Motor neuron (in vitro differentiated cells): Measurements from ENCODE around the gene TRAPPC14. TPM values are rescaled to one million over a fixed set of nuclear protein-coding genes. Genes with fewer than 3 reads are reported as not detected.

Experiments
- ATAC-seq, 8 experiments: fragments of 200-7000 bp; cut with Tn5 transposase; replicated peaks in 6 of 8; 2 replicates each; pipeline ENCODE4 v1.8.0; 2021; ENCODE audit warnings: mild to moderate bottlenecking in 8 of 8, moderate library complexity in 8 of 8
- H3K27ac ChIP-seq, 2 donors: fragments of 250-450 bp; sonication (Bioruptor Pico); 2 replicates each; pipeline ENCODE4 v1.9.0; 2021; ENCODE audit warnings: antibody characterized with exemption in 2 of 2, mild to moderate bottlenecking in 2 of 2, moderate library complexity in 1 of 2
- H3K4me1 ChIP-seq, 2 donors: fragments of 250-450 bp; sonication (Bioruptor Pico); replicated peaks in 1 of 2; 2 replicates each; pipeline ENCODE4 v1.6.1; 2021; ENCODE audit warnings: antibody characterized with exemption in 2 of 2, mild to moderate bottlenecking in 2 of 2, moderate library complexity in 1 of 2
- H3K4me3 ChIP-seq, 5 donors: fragments of 250-450 bp; sonication (Bioruptor Pico); 2 replicates each; pipeline ENCODE4 v1.9.0; 2021; ENCODE audit warnings: antibody characterized with exemption in 5 of 5, mild to moderate bottlenecking in 5 of 5, moderate library complexity in 4 of 5
- WGBS, 10 experiments: fragments of 450-650 bp; shearing (Covaris generic); methylation state at CpG; one replicate each; pipeline ENCODE4 v1.0.0; 2022; 5-methylcytosine and 5-hydroxymethylcytosine counted together
- in situ Hi-C, 9 experiments: fragments of 400-800 bp; cut with MboI; loops; one replicate each; pipeline ENCODE4 v1.15.0; 2021; ENCODE audit warnings: low sequenced_read_pairs in 9 of 9, low pct_unique_long_range_greater_than_20kb in 2 of 9; ENCODE audit not compliant: unreplicated experiment in 9 of 9
- total RNA-seq, 8 experiments: library from RNA; unstranded; fragments of 300-600 nt; gene quantifications; 2 replicates each; pipeline versions ENCODE4 v1.2.3 to v1.2.4, GENCODE V29; 2022

The TRAPPC14 gene
- total RNA-seq, 8 experiments from 2014 or later: 9.5 to 24.7 (median 17.9) TPM

GRCh38 chr7:100107890-100108289 is 50.6 kb downstream of the TRAPPC14 start:
- peak in 1 of 8 experiments; percentile 25 for ATAC-seq
- H3K4me1 ChIP-seq: no peaks in the 10 kb centered on the region
- in situ Hi-C loops: no loop called here
- H3K4me3 ChIP-seq: no peak overlapping the region
- H3K27ac ChIP-seq: no peak overlapping the region
- WGBS, 10 experiments: 80 to 100% (median 98%) methylated on average over 1 to 4 of the region's 11 CpGs; no CpG with 5 or more reads in 6 of the 10 experiments

- peak in 3 of 8 experiments; percentile 2 to 12 (median 9) for ATAC-seq
- H3K27ac ChIP-seq: no peak overlapping the region
- H3K4me1 ChIP-seq: peaks cover 4% of the 10 kb centered on the region in 2 donors
- H3K4me3 ChIP-seq: no peak overlapping the region
- 60 to 100% (median 100%) methylated on average over 1 to 4 of the region's 25 CpGs; no CpG with 5 or more reads in 5 of the 10 experiments for WGBS, 10 experiments
- in situ Hi-C loops: no loop called here
Measured at GRCh38 chr7:100107125-100107737, 51.3 kb downstream of the TRAPPC14 start.

- Histone ChIP-seq H3K27ac (no peak overlapping the region), H3K4me1 (peaks cover 4% of the 10 kb centered on the region in 2 donors), H3K4me3 (no peak overlapping the region)
- 25 to 90% (median 83%) methylated on average over 2 to 12 of the region's 17 CpGs; no CpG with 5 or more reads in 5 of the 10 experiments for WGBS, 10 experiments
- ATAC-seq: no peak
- in situ Hi-C loops: no loop called here
Measured at GRCh38 chr7:100106633-100107032, 51.9 kb downstream of the TRAPPC14 start.

- no peak for ATAC-seq
- Histone ChIP-seq H3K4me3 (no peak overlapping the region), H3K27ac (no peak overlapping the region), H3K4me1 (peaks cover 4% of the 10 kb centered on the region in 2 donors)
- 92 to 100% methylated on average over 1 to 2 of the region's 4 CpGs; no CpG with 5 or more reads in 8 of the 10 experiments for WGBS, 10 experiments
- in situ Hi-C loops: no loop called here
Measured at GRCh38 chr7:100105534-100105933, 53.0 kb downstream of the TRAPPC14 start.

Other genes starting within 250 kb of the TRAPPC14 start
- 10 to 100 TPM in 5 of 8 experiments, 1 to 10 TPM in 2, not detected in 1; 8.5 to 37.9 (median 11.9) TPM for gene TRIM4, start 239.2 kb downstream of the TRAPPC14 start, total RNA-seq
- gene GJC3, start 229.1 kb downstream of the TRAPPC14 start, total RNA-seq: 1 to 10 TPM in 1 of 8 experiments, under 1 TPM in 5, not detected in 2; 0.18 to 3.7 (median 0.46) TPM
- gene AZGP1, start 182.7 kb downstream of the TRAPPC14 start, total RNA-seq: 100 to 1,000 TPM in 1 of 8 experiments, 10 to 100 TPM in 2, 1 to 10 TPM in 1, under 1 TPM in 2, not detected in 2; 0.08 to 229 (median 12.5) TPM
- gene ZKSCAN1, start 143.1 kb downstream of the TRAPPC14 start, total RNA-seq: 10 to 100 TPM; 26.1 to 68.7 (median 48.3) TPM
- 10 to 100 TPM in 7 of 8 experiments, 1 to 10 TPM in 1; 5.9 to 19.5 (median 16.1) TPM for gene ZSCAN21, start 108.9 kb downstream of the TRAPPC14 start, total RNA-seq
- 10 to 100 TPM; 32.4 to 63.8 (median 49.4) TPM for gene ZNF3, start 77.0 kb downstream of the TRAPPC14 start, total RNA-seq
- 100 to 1,000 TPM in 2 of 8 experiments, 10 to 100 TPM in 6; 36.8 to 128 (median 72.2) TPM for gene COPS6, start 69.8 kb downstream of the TRAPPC14 start, total RNA-seq
- 100 to 1,000 TPM in 3 of 8 experiments, 10 to 100 TPM in 5; 15.0 to 262 (median 73.9) TPM for gene MCM7, start 57.3 kb downstream of the TRAPPC14 start, total RNA-seq
- gene AP4M1, start 57.1 kb downstream of the TRAPPC14 start, total RNA-seq: 10 to 100 TPM in 7 of 8 experiments, 1 to 10 TPM in 1; 9.5 to 21.1 (median 16.3) TPM
- gene TAF6, start 39.4 kb downstream of the TRAPPC14 start, total RNA-seq: 10 to 100 TPM; 18.0 to 49.1 (median 33.5) TPM
- 10 to 100 TPM; 11.3 to 46.0 (median 16.2) TPM for gene CNPY4, start 39.1 kb downstream of the TRAPPC14 start, total RNA-seq
- gene MBLAC1, start 31.8 kb downstream of the TRAPPC14 start, total RNA-seq: 1 to 10 TPM; 1.7 to 5.1 (median 4.1) TPM
- 100 to 1,000 TPM in 5 of 8 experiments, 10 to 100 TPM in 3; 74.0 to 145 (median 111) TPM for gene LAMTOR4, start 9.8 kb downstream of the TRAPPC14 start, total RNA-seq
- 1 to 10 TPM; 1.6 to 5.0 (median 2.7) TPM for gene GAL3ST4, start 9.9 kb upstream of the TRAPPC14 start, total RNA-seq
- gene GPC2, start 18.7 kb upstream of the TRAPPC14 start, total RNA-seq: 100 to 1,000 TPM in 3 of 8 experiments, 10 to 100 TPM in 2, 1 to 10 TPM in 2, under 1 TPM in 1; 0.92 to 103 (median 54.7) TPM
- gene STAG3, start 19.2 kb upstream of the TRAPPC14 start, total RNA-seq: 10 to 100 TPM in 2 of 8 experiments, 1 to 10 TPM in 6; 2.1 to 18.0 (median 7.5) TPM
- gene PVRIG, start 61.2 kb upstream of the TRAPPC14 start, total RNA-seq: 10 to 100 TPM in 1 of 8 experiments, 1 to 10 TPM in 4, under 1 TPM in 1, not detected in 2; 0.98 to 10.7 (median 2.5) TPM
- 1 to 10 TPM; 1.9 to 7.9 (median 4.1) TPM for gene SPDYE3, start 149.0 kb upstream of the TRAPPC14 start, total RNA-seq
- 100 to 1,000 TPM in 1 of 8 experiments, 10 to 100 TPM in 7; 10.6 to 107 (median 19.6) TPM for gene PILRB, start 199.4 kb upstream of the TRAPPC14 start, total RNA-seq
- gene PILRA, start 214.8 kb upstream of the TRAPPC14 start, total RNA-seq: 1 to 10 TPM in 7 of 8 experiments, under 1 TPM in 1; 0.88 to 9.4 (median 3.0) TPM